22Rv1 (cell line): ENCODE results near the gene SH3PXD2A.

Source experiments
- CTCF ChIP-seq: fragments of 450-650 bp; IDR thresholded peaks from 2 replicates; pipeline ENCODE4 v1.5.1; 2017; ENCODE audit warnings: mild to moderate bottlenecking
- ZFX ChIP-seq: fragments of 450-650 bp; IDR thresholded peaks from 2 replicates; pipeline ENCODE4 v1.6.1; 2017; ENCODE audit warnings: antibody characterized with exemption, borderline replicate concordance

GRCh38 chr10:103792547-103792946, 62.8 kb downstream of the SH3PXD2A start:
- no peak for TF ChIP-seq CTCF
- TF ChIP-seq ZFX = no peak
